ENCODE data around the gene C2CD2.

Gene C2CD2

DNA sequence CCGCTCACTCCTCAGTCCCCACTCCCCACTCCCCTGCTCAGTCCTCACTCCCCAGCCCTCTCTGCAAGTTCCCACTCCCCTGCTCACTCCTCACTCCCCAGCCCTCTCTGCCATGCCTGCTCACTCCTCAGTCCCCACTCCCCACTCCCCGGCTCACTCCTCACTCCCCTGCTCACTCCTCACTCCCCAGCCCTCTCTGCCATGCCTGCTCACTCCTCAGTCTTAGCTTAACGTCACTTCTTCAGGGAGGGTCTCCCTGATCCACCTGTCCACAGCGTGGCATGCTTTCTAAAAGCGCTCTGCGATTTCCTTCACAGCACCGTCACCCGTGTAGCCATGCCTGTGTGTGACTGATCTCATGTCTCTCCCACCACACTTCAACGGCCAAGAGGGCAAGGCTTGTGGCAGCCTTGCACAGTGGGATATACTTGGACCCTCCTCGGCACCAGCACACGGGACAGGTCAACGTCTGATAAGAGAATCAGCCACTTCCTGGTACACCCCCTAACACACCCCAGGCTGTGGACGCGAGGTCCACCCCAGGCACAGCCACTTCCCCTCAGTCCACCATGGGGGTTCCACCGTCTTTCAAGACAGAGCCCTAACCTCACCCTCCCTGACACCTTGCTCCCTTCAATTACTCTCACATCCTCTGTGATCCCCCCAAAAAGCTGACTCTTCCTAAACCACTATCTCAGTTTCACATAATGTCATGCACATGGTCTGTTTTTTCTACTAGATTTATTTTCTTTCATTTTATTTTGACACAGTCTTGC, 88.6 kb downstream of the C2CD2 start:
- no peak for DNase-seq (ENCODE audit: low spot score)

DNA sequence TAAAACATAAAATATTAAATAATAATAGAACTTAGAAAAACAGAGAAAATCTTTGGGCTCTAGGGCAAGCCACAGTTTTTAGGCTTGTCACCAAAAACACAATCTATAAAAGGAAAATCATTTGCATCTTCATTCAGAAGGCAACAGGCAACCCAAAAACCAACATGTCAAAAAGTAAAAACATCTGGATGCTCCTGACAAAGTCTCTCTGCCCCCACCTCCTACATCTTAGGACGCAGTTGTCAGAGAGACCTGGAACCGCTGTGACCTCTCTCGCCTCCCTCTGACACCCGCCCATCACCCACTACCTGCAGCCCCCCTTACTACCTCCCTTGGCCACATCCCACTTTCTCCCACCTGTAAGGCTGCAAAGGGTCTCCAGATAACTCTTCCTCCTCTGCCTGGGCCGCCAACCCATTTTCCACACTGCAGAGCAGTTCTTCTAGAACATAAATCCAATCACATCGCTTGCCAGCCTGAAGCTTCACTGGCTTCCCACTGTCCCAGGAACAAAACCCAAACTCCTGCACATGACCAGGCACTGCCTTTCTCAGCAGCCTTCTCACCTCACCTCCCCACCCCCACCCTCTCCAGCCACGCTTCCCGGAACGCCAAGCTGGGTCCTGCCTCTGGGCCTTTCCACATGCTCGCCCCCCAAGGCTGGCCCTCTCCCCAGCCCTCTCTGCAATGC, 89.4 kb downstream of the C2CD2 start:
- DNase-seq (ENCODE audit: low spot score): no peak

- DNase-seq (ENCODE audit: low spot score): no peak
These were observed 90.4 kb downstream of the C2CD2 start for GRCh38 chr21:41863439-41863740.

DNA sequence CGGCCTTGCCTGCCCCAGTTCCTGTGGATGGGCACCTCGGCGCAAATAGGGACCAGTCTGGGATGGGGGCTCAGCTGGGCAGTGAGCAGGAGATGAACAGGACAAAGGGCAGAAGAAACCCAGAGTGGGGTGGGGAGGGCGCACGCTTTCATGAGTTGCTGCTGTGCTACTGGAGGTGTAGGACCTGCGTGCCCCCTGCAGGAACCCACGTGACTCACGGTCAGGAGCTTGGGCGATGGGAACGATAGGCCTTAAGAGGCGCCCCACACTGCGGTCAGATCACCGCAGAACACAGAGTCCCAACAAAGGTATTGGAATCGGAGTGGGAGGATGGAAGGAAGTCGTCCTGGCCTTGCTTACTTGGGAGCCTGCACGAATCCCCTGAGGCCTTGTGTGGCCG, 91.8 kb downstream of the C2CD2 start:
- DNase-seq (ENCODE audit: low spot score): no peak

DNA sequence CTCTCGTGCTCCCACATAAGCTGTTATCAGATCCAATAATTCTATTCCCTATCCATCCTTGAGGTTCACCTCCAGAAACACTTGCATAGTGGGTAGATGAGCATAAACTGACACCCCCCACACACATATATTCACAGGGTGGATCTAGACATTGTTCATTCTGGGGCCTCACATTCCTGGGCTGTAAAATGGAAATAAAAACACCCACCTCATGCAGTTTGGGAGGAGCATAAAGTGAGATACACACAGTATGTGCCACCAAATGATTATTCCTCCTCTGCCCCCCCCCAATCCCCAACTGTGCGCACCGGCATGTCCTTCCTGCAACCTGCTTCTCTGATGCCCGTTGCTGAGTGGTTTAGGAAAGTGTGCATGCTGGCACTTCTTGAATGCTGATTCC, 92.6 kb downstream of the C2CD2 start:
- DNase-seq (ENCODE audit: low spot score): no peak

DNA sequence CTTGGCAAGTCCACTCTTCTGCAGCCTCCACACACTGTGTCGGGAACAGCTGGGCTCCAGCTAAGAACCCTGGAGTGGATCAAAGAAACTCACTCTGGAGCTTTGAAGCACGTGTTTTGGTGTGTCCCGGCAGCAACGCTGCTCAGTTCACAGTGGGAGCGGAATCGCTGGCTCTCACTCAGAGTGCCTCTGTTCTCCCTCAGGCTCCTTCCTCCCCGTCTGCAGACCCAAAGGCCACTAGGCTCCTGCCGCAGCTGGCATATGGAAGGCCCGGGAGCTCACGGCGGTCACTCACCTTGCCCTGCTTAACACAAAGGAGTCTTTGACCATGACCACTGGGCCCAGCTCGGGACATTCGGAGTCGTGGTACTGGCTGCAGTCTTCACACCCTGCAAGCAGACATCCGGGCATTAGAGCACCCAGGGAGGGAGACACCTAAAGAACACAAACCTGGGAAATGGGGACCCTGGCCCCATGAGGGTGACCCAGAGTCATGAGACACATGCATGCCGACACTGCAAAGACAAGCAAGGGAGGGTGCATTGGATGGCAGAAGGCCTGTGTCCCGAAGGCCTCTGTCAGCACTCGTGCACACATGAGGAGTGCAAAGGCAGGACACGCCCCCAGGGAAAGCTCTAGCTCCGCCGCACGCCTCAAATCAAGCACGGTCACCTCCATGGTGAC, 94.4 kb downstream of the C2CD2 start:
- no peak for DNase-seq (ENCODE audit: low spot score)

- DNase-seq (ENCODE audit: low spot score): no peak
These were observed 95.1 kb downstream of the C2CD2 start for GRCh38 chr21:41858466-41859296.

DNA sequence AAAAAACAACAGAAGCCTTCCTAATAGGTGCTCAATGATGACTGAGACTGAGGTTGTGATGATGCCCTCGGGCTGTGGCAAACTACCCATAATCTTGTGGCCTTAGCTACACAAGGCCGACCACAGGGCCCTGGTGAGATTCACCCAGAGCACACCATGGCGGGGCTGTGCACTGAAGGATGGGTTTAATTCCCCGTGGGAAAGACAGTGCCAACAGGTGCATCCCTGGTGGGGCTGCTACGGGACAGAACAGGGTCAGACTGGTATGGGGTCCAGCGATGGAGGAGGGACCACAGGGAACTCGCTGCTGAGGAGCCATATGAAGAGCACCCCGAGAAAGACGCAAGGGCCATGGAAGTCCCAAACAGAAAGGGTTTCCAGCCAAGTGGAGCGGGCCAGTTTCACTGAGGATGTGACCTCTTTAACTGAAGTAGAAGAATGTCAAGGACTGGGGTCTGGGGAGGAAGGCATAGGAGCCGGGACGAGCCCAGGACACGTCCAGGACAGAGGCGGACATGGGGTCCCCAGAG, 96.0 kb downstream of the C2CD2 start:
- DNase-seq (ENCODE audit: low spot score): no peak

GRCh38 chr21:41856572-41856971, 97.2 kb downstream of the C2CD2 start:
- no peak for DNase-seq (ENCODE audit: low spot score)

GRCh38 chr21:41854426-41854995, 99.3 kb downstream of the C2CD2 start:
- DNase-seq (ENCODE audit: low spot score): no peak

DNA sequence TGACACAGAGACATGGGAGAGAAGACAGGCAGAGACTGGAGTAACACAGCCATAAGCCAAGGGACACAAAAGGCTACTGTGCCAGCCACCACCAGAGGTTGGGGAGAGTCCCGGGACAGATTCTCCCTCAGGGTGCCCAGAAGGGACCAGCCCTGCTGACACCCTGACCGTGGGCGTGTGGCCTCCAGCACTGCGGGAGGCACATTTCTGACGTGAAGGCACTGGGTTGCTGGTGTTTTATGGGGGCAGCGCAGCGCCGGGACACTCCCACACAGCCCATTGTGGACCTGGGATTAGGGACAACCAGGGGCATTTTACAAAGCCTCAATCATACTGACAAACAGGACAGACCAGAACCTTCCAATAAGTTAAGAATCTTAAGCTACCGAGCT, 100.9 kb downstream of the C2CD2 start:
- no peak for DNase-seq (ENCODE audit: low spot score)

DNA sequence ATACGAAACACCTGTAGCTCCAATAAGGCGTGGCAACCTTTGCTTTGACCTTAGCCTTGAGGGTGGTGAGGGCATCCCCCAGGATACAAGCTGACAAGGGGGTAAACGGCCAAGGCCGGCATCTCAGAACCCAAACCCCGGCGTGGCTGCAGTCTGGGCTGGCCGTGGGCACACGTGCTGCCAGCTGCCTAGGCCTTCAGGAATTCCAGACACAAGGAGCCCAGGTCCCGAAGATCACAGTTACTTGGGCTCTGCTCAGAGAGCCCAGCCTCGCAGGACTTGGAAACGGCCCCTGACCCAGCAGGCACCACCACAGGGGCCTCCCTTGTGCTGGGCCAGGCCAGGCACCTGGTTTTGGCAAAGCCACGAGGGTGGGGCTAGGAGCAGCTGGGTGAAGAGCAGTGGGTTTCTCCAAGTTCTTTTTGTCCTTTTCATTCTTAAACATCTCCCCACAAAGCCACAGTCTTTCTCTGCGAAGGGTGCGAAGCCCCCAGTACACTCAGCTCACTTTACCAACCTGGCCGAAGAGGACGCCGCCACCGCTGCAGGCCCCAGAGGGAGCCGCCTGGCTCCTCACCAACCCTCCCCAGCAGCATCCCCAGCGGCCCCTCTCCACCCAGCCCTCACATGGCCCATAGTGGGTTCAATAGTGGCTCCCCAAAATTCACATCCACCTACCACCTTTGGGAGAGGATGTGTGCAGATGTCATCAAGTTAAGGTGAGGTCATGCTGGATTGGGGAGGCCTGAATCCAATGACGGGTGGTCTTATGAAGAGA, 101.5 kb downstream of the C2CD2 start:
- no peak for DNase-seq (ENCODE audit: low spot score)

- no peak for DNase-seq (ENCODE audit: low spot score)
These were observed 102.6 kb downstream of the C2CD2 start for GRCh38 chr21:41851090-41851790.

- no peak for DNase-seq (ENCODE audit: low spot score)
These were observed 103.7 kb downstream of the C2CD2 start for GRCh38 chr21:41850085-41850484.

- DNase-seq (ENCODE audit: low spot score): no peak
These were observed 104.7 kb downstream of the C2CD2 start for GRCh38 chr21:41848958-41849580.

DNA sequence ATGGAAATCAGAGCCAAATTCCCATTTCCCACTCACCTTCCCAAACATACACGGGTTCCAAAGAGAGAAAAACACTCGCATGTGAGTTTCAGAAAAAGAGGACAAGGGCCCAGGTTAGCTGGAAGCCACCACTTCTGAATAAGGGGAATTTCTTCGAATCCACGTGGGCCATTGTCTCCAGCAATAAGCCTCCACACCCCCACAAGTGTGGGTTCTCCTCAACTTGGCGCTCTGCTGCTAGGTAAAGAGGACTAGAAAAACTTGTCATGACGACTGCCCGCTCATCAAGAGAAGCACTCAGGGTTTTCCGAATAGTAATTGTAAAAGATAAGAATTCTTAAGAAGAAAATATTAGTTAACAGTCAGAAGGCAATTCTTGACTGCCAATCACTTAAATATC, 105.3 kb downstream of the C2CD2 start:
- DNase-seq (ENCODE audit: low spot score): no peak

- no peak for DNase-seq (ENCODE audit: low spot score)
These were observed 106.6 kb downstream of the C2CD2 start for GRCh38 chr21:41847066-41847804.

DNA sequence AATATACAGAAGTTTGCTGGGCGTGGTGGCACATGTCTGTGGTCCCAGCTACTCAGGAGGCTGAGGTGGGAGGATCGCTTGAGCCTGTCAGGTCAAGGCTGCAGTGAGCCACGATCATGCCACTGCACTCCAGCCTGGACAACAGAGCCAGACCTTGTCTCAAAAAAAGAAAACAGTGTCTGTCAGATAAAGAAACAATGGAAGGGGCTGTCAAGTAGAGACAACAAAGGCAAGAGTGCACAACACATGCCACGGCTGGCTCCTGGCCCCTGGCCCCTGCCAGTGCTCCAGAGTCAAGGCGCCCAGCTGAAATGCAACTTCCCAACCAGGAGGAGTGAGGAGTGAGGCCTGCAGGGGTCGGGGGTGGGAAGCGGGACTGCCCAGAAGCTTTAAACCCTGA, 107.3 kb downstream of the C2CD2 start:
- no peak for DNase-seq (ENCODE audit: low spot score)

DNA sequence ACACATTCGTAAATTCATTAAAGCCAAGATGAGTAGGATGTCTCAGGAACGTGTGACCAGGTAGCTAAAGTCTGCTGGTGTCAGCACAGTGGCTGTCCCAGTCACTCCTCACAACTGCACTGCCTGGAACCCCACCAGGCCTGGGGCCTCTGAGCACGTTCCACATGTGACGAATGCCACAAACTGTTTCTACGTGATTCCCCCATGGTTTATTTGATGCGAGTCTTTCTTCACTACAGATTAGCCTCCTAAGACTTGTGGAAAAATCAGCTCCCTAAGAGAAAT, 107.8 kb downstream of the C2CD2 start:
- no peak for DNase-seq (ENCODE audit: low spot score)
